Activated CD4-positive, alpha-beta memory T cell treated with anti-CD3 and anti-CD28 coated beads, Interleukin-2, amount 10 ng/mL, durations not matched to agents 7 days and 5 days (primary cell): ENCODE measurements around the gene LMX1B. TPM values are rescaled to one million over a fixed set of nuclear protein-coding genes. Genes with fewer than 3 reads are reported as not detected.

Source experiments
- CTCF ChIA-PET: fragments of 350-600 bp; sonication (Branson Sonifier 250); formaldehyde crosslinking; loops from one replicate; lab custom pipeline; 2021; ENCODE audit warnings: antibody characterized with exemption, inconsistent platforms; lab: Charles Lee
- POLR2A ChIA-PET: fragments of 350-600 bp; sonication (Branson Sonifier 250); formaldehyde crosslinking; loops from one replicate; lab custom pipeline; 2021; ENCODE audit warnings: antibody characterized with exemption; lab: Charles Lee
- DNase-seq: peaks from one replicate; pipeline ENCODE4 v3.0.0-alpha.2; 2020
- H3K27ac Mint-ChIP-seq: one replicate; pipeline ENCODE4 v1.8.0; 2021; ENCODE audit warnings: mild to moderate bottlenecking, mixed read lengths
- H3K27me3 Mint-ChIP-seq: one replicate; pipeline ENCODE4 v1.8.0; 2021; ENCODE audit warnings: mixed read lengths
- H3K36me3 Mint-ChIP-seq: one replicate; pipeline ENCODE4 v1.8.0; 2021; ENCODE audit warnings: low read depth, mixed read lengths
- H3K4me1 Mint-ChIP-seq: one replicate; pipeline ENCODE4 v1.8.0; 2021; ENCODE audit warnings: mixed read lengths
- H3K4me3 Mint-ChIP-seq: one replicate; pipeline ENCODE4 v1.8.0; 2021; ENCODE audit warnings: mild to moderate bottlenecking, mixed read lengths
- H3K9me3 Mint-ChIP-seq: one replicate; pipeline ENCODE4 v1.8.0; 2021; ENCODE audit warnings: mixed read lengths
- total RNA-seq, 2 experiments: library from RNA; stranded (reverse); gene quantifications; one replicate each; pipeline ENCODE4 v1.2.3, GENCODE V29; 2021

LMX1B gene
- total RNA-seq, 2 experiments from 2014 or later: not detected

DNA sequence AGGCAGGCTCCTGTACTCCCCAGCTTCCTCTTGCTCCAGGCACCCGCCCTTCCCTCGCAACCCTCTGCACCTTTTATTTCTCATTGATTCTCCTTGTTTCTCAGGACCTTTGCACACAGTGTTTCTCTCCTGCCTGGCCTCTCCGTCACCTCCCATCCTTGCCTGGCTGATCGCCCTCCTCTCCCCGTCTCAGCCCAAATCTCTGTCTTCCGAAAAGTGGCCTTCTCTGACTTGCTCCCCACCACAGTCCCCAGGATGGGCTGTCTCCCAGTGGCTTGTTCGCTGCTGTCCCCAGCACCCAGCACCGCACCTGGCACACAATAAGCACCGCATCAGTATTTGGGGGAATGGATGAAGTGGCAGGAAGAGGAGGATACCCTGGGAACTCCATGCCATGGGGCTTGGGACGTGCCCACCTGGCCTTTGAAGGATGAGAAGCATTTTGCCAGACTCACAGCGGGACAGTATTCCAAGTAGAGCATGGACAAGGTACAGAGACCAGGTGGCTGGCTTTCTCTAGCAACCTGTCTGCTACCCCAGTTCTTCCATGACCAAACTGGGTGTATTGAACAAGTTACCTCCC, 62.5 kb downstream of the LMX1B start:
- CTCF ChIA-PET: interaction anchor here (3.4 kb wide), 1 partner anchor 13 kb away, joined by 20 read pairs; no protein-coding TSS in a partner anchor
- H3K27ac Mint-ChIP-seq: no peak overlapping the region
- no peaks in the 10 kb centered on the region for H3K36me3 Mint-ChIP-seq
- peaks cover 77% of the 10 kb centered on the region for H3K27me3 Mint-ChIP-seq
- POLR2A ChIA-PET: no interaction called here
- no peak for DNase-seq
- no peak overlapping the region for H3K4me3 Mint-ChIP-seq
- peaks cover 4% of the 10 kb centered on the region for H3K4me1 Mint-ChIP-seq
- H3K9me3 Mint-ChIP-seq: no peaks in the 10 kb centered on the region

DNA sequence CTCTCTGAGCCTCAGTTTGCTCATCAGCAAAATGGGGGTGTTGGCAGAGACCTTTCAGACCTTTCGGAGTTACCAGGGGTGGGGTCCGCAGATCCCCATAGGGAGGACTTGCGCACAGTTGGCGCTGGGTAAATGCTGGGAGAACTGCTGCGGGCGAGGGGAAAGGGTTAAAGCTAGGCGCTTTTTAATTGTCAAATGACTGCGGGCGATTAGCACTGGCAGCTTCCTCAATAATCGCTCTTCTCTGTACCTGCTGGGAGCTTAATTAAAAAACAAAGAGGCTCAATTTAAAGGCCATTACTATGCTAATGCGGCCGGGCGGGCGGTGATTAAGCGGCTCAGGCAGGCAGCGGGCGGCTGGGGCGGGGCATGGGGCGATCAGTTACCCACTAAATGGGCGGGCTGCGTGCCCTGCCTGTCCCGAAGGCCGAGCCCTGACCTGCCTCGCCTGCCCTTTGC, 63.0 kb downstream of the LMX1B start:
- H3K9me3 Mint-ChIP-seq: no peaks in the 10 kb centered on the region
- POLR2A ChIA-PET: interaction anchor here (1.4 kb wide), 1 partner anchor 13 kb away, joined by 3 read pairs; no protein-coding TSS in a partner anchor
- H3K4me1 Mint-ChIP-seq: peaks cover 4% of the 10 kb centered on the region
- no peaks in the 10 kb centered on the region for H3K36me3 Mint-ChIP-seq
- CTCF ChIA-PET: interaction anchor here (1.1 to 3.4 kb wide), 3 partner anchors 13 to 105 kb away, joined by 3 to 20 read pairs (median 3); no protein-coding TSS in a partner anchor
- no peak overlapping the region for H3K4me3 Mint-ChIP-seq
- no peak for DNase-seq
- no peak overlapping the region for H3K27ac Mint-ChIP-seq
- H3K27me3 Mint-ChIP-seq: peaks cover 80% of the 10 kb centered on the region

DNA sequence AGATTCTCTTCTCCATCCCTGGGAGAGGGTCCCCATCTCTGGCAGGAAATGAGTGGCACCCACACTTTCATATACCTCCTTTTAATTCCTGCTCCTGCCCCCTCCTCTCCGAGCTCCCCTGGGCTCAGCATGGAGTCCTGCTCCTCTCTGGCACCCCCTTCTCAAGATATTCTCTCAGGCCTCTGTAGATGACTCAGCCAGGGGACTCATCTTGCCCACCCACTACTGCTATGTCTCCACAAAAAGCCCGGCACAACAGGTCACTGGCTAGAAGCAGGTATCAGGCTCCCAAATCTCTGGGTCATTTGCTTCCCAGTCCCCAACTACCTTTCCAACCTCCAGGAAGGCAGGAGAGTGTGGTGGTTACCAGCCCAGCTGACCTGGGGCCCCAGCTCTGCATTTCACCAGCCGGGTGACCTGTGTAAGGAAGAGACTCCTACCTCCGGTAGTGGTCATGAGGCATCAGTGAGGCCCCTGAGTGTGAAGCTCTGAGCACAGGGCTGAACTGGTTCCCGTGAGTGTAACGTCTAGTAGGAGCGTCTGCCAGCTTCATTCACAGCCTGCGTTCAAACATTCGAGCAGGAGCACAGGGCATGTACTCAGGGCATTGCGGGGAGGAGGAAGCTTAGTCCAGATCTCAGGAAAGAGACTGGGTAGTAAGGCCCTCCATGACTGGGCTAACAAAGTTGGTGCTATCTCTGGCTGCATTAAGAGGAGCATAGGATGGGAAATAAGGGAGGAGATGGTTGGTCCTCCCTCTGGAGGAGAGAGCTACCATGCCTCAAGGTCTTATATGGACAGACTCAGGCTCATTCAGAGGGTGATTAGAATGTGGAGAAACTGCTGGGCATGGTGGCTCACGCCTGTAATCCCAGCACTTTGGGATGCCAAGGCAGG, 63.7 kb downstream of the LMX1B start:
- CTCF ChIA-PET: interaction anchor here (0.6 to 3.4 kb wide), 6 partner anchors 12 to 104 kb away, joined by 3 to 20 read pairs (median 3); no protein-coding TSS in a partner anchor
- POLR2A ChIA-PET: interaction anchor here (1.4 kb wide), 1 partner anchor 13 kb away, joined by 3 read pairs; no protein-coding TSS in a partner anchor

DNA sequence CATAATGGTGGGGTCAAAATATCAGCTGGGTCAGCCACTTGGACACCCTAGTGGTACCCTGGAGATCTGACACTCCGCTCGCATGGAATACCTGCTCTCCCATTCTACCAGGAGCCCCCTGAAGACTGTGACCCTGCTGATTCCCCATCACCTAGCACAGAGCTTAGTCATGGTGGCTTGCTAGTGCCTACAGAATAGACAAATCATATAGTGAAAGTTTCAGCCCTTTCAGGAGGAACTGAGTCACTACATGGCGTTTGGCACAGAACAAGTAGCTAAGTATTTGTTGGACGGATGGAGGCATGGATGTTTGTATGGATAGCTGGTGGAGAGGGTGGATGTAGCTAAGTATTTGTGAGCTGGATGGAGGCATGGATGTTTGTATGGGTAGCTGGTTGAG, 65.3 kb downstream of the LMX1B start:
- Mint-ChIP-seq H3K9me3 (no peaks in the 10 kb centered on the region), H3K4me3 (no peak overlapping the region), H3K36me3 (no peaks in the 10 kb centered on the region), H3K27ac (no peak overlapping the region), H3K27me3 (peaks cover 80% of the 10 kb centered on the region), H3K4me1 (peaks cover 6% of the 10 kb centered on the region)
- POLR2A ChIA-PET: no interaction called here
- no peak for DNase-seq
- CTCF ChIA-PET: interaction anchor here (0.6 to 3.4 kb wide), 5 partner anchors 11 to 32 kb away, joined by 3 to 20 read pairs (median 3); no protein-coding TSS in a partner anchor

More for the DNA sequence above, 63.7 kb downstream of the LMX1B start:
- Mint-ChIP-seq H3K27me3 (peaks cover 81% of the 10 kb centered on the region), H3K9me3 (no peaks in the 10 kb centered on the region), H3K4me3 (no peak overlapping the region), H3K4me1 (peaks cover 4% of the 10 kb centered on the region), H3K27ac (no peak overlapping the region), H3K36me3 (no peaks in the 10 kb centered on the region)
- no peak for DNase-seq

DNA sequence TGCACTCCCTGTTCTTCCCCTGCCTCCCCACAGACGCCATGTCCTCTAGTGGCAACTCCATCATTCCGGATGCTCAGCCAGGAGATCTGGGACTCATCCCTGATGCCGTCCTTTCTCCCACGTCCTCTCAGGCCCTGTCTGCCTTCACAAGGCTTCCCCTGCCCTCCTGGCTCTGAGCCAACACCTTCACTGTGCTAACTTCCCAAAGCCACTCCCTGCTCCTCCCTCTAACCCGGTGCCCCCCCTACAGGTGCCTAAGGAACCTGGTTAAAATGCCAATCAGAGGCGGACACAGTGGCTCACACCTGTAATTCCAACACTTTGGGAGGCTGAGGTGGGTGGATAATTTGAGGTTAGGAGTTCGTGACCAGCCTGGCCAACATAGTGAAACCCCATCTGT, 67.6 kb downstream of the LMX1B start:
- no peak overlapping the region for H3K4me3 Mint-ChIP-seq
- peaks cover 3% of the 10 kb centered on the region for H3K4me1 Mint-ChIP-seq
- H3K36me3 Mint-ChIP-seq: no peaks in the 10 kb centered on the region
- H3K27me3 Mint-ChIP-seq: peaks cover 81% of the 10 kb centered on the region
- H3K27ac Mint-ChIP-seq: no peak overlapping the region
- no peaks in the 10 kb centered on the region for H3K9me3 Mint-ChIP-seq
- CTCF ChIA-PET: no interaction called here
- POLR2A ChIA-PET: no interaction called here
- no peak for DNase-seq

DNA sequence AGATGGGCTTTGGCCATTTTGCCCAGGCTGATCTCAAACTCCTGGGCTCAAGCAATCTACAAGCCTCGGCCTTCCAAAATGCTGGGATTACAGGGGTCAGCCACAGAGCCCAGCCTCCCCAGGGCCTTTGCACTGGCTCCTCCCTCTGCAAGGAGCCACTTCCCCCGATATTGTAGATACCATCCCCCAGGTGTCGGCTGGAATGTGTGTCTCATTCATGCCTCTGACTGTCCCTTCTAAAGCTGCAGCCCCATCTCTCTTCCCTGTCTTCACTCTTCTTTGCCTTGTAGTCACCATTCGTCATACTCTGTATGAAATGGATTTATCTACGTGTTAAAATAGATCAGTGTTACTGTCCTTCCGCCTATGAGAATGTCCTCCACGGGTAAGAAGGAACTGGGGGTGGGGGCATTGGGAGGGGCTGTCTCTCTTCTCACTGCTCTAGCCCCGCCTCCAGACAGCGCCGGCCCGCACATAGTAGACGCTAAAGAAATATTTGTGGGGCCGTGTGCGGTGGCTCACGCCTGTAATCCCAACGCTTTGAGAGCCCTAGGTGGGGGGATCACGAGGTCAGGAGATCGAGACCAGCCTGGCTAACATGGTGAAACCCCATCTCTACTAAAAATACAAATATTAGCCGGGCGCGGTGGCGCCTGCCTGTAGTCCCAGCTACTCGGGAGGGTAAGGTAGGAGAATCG, 68.5 kb downstream of the LMX1B start:
- Mint-ChIP-seq H3K36me3 (no peaks in the 10 kb centered on the region), H3K4me3 (no peak overlapping the region), H3K27ac (no peak overlapping the region), H3K9me3 (no peaks in the 10 kb centered on the region), H3K27me3 (peaks cover 78% of the 10 kb centered on the region), H3K4me1 (peaks cover 3% of the 10 kb centered on the region)
- ChIA-PET CTCF (interaction anchor here (0.7 kb wide), 1 partner anchor 9 kb away, joined by 3 read pairs; no protein-coding TSS in a partner anchor), POLR2A (no interaction called here)
- no peak for DNase-seq

DNA sequence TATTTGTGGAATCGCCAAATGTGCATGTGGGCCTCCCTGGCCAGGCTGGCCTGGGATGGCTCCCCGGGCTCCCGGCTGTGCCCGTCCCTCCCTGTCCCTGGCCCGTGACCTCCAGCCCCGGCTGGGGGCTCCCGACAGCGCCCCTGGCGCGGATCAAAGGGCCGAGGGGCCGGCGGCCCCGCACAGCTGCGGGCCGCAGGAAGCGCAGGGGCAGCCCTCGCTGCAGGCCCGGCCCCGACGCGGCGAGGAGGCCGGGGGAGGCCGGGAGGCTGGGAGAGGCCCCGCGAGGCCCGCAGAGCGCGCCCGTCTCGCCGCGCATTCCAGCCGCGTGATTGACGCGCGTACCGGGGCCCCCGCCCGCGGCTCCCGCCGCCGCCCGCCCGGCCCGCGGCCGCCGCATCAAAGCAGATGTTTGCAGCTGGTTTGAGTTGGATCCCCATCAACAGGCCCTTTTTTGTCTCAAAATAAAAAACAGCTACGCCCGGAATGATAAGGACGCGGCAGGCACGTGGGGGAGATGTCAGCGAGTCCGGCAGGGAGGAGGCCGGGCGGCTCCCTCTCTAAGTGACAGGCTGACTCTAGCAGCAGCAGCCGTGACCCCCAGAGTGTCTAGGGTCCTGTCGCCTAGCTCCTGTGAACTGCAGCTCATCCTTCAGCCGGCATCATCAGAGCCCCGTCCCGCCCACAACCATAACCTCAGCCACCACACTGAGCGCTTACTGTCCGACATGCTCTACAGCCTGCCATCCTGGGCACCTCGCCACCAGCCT, 69.4 kb downstream of the LMX1B start:
- no peaks in the 10 kb centered on the region for H3K9me3 Mint-ChIP-seq
- H3K4me3 Mint-ChIP-seq: no peak overlapping the region
- no peaks in the 10 kb centered on the region for H3K36me3 Mint-ChIP-seq

DNA sequence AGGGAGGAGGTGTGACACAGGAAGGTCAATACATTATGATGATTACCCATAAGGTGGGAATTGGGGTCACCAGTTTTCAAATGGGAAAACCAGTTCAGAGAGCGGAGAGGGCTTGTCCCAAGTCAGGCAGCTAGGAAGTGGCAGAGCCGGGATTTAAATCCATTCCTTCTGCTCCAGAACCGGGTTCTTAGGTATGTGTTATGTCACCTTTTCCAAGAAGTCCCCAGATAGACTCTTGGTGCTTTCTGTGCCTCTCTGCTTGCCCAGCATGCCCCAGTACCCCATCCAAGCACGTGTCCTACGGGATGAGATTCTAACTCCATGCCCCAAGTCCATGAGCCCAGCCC, 69.9 kb downstream of the LMX1B start:
- Mint-ChIP-seq H3K9me3 (no peaks in the 10 kb centered on the region), H3K27ac (no peak overlapping the region), H3K4me3 (no peak overlapping the region), H3K36me3 (no peaks in the 10 kb centered on the region), H3K4me1 (peaks cover 3% of the 10 kb centered on the region), H3K27me3 (peaks cover 73% of the 10 kb centered on the region)
- ChIA-PET CTCF (no interaction called here), POLR2A (no interaction called here)
- DNase-seq: no peak

More for the DNA sequence above, 69.4 kb downstream of the LMX1B start:
- Mint-ChIP-seq H3K27ac (no peak overlapping the region), H3K4me1 (peaks cover 3% of the 10 kb centered on the region), H3K27me3 (peaks cover 77% of the 10 kb centered on the region)
- DNase-seq: no peak
- CTCF ChIA-PET: interaction anchor here (0.7 kb wide), 1 partner anchor 8 kb away, joined by 3 read pairs; no protein-coding TSS in a partner anchor
- POLR2A ChIA-PET: no interaction called here

DNA sequence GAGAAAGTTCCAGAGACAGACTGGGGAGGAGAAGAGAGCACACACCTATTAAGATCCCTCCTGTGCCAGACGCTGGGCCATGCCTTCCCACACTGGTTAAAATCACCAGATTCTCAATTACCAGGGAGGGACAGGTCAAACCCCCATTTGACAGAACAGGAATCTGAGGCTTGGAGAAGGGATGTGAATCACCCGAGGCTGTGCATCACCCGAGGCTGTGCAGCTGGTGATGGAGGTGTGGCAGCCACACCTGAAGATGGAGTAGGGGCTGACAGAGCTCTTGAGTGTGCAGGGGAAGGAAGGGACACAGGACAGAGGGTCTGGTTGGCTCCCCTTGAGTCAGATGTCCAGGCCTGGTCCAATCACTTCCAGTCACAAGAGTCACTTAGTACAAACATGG, 70.6 kb downstream of the LMX1B start:
- CTCF ChIA-PET: no interaction called here
- H3K27me3 Mint-ChIP-seq: peaks cover 70% of the 10 kb centered on the region
- peaks cover 3% of the 10 kb centered on the region for H3K4me1 Mint-ChIP-seq
- no peak for DNase-seq
- no peak overlapping the region for H3K4me3 Mint-ChIP-seq
- no peaks in the 10 kb centered on the region for H3K9me3 Mint-ChIP-seq
- no peaks in the 10 kb centered on the region for H3K36me3 Mint-ChIP-seq
- no peak overlapping the region for H3K27ac Mint-ChIP-seq
- POLR2A ChIA-PET: no interaction called here

DNA sequence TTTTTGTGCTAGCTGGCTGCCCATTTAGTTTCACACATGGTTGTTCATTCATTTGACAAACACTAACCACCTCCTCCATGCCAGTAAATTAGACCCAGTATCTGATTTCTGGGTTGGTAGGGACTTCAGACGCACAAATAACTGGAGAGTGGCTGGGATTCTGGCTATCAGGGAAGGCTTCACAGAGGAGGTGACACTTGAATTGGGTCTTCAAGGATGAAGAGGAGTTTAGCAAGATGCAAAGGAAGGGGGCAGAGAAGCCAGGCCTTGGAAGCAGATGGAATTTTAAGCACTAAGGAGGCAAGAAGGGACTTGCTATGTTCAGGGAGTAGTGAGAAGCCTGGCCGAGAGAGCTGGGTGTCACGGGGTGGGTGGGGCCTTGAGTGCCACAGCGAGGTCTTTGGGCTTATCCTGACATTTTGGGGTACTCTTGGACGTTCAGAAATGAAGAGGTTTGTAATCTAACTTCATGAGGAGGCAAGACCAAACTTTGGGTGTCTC, 71.3 kb downstream of the LMX1B start:
- no peaks in the 10 kb centered on the region for H3K9me3 Mint-ChIP-seq
- peaks cover 65% of the 10 kb centered on the region for H3K27me3 Mint-ChIP-seq
- DNase-seq: no peak
- ChIA-PET CTCF (no interaction called here), POLR2A (no interaction called here)
- H3K36me3 Mint-ChIP-seq: no peaks in the 10 kb centered on the region
- peaks cover 3% of the 10 kb centered on the region for H3K4me1 Mint-ChIP-seq
- no peak overlapping the region for H3K4me3 Mint-ChIP-seq
- H3K27ac Mint-ChIP-seq: no peak overlapping the region

DNA sequence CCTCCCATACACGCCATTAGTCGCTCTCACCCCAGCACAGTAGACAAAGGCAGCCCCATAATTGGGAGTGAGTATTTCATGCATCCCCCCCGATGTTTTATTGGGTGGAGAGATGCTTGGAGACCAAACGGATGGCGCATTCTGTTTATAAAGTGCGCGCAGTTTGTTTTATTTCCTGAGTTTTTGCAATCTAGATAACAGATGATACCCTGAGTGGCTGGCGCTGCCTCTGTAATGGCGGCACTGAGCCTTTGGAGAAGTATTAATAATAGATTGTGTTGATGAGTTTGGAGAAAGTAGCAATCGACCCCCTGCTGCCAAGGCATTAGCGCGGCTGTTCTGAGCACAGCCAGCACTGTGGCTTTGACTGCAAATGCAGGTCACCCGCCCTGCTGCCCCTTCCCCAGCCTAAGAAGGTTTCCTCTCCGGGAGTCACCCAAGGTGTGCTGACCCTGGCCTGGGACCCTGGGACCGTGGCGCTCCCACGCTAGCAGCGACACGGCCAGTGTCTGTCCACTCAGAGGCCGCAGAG, 74.3 kb downstream of the LMX1B start:
- Mint-ChIP-seq H3K4me3 (no peak overlapping the region), H3K27me3 (peaks cover 43% of the 10 kb centered on the region), H3K27ac (no peak overlapping the region), H3K36me3 (no peaks in the 10 kb centered on the region), H3K9me3 (no peaks in the 10 kb centered on the region), H3K4me1 (peaks cover 3% of the 10 kb centered on the region)
- DNase-seq: no peak
- CTCF ChIA-PET: interaction anchor here (0.7 to 3.1 kb wide), 3 partner anchors 10 to 78 kb away, joined by 3 to 20 read pairs (median 16); no protein-coding TSS in a partner anchor
- POLR2A ChIA-PET: no interaction called here

DNA sequence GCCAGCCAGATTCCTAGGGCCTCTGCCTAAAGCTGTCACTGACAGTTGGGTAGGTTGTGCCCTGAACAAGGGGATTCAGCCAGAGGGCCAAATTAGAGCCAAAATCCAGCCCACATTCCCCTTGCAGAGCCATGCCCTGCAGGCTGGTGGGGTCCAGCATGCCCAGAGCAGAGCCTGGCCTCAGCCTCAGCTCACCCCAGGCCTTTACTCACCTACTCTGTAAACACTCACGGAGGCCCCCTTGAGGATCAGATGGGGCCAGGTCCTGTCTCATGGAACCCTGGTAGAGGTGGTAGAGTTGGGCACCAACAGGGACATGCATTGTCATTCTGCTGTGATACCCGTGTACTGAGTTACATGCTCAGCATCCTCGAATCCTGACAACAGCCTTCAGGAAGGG, 74.9 kb downstream of the LMX1B start:
- Mint-ChIP-seq H3K27ac (no peak overlapping the region), H3K36me3 (no peaks in the 10 kb centered on the region), H3K27me3 (peaks cover 39% of the 10 kb centered on the region), H3K4me1 (no peaks in the 10 kb centered on the region), H3K4me3 (no peak overlapping the region), H3K9me3 (no peaks in the 10 kb centered on the region)
- ChIA-PET CTCF (interaction anchor here (0.7 to 3.1 kb wide), 5 partner anchors 11 to 79 kb away, joined by 3 to 20 read pairs (median 8); no protein-coding TSS in a partner anchor), POLR2A (no interaction called here)
- no peak for DNase-seq
